Mammary epithelial cell (primary cell): ENCODE results near the gene ZNF365.

Experiments
- CTCF ChIP-seq, 2 donors: IDR thresholded peaks in 1 of 2; conservative IDR thresholded peaks in 1 of 2; 2 replicates each; pipeline ENCODE4 v1.5.1; 2011 to 2012; ENCODE audit warnings: inconsistent platforms in 2 of 2, low read length in 2 of 2, mild to moderate bottlenecking in 2 of 2, control low read depth in 1 of 2, low read depth in 1 of 2; ENCODE audit not compliant: insufficient read depth in 1 of 2; ENCODE audit errors: extremely low read depth in 1 of 2
- EZH2 ChIP-seq: IDR thresholded peaks from 2 replicates; pipeline ENCODE4 v1.6.1; 2012; ENCODE audit warnings: low read length, inconsistent platforms, borderline replicate concordance

- TF ChIP-seq CTCF (conservative IDR thresholded peaks at IDR 0.05 in 1 of 2, IDR thresholded peaks at IDR 0.05 in 1 of 2; ENCODE audit: extremely low read depth in 1 of 2, insufficient read depth in 1 of 2, low read depth in 1 of 2, low read length in 2 of 2) (no peak), EZH2 (no peak)
Measured at GRCh38 chr10:62343000-62343399, 31.2 kb upstream of the ZNF365 start.
